GM19328 (cell line): ENCODE data around the gene IP6K2.

Experiments
- ATAC-seq: cut with Tn5 transposase; IDR thresholded peaks from one replicate; pipeline ENCODE4 v1.9.1; 2021; ENCODE audit warnings: mild to moderate bottlenecking, moderate library complexity; ENCODE audit not compliant: unreplicated experiment

Gene IP6K2

DNA sequence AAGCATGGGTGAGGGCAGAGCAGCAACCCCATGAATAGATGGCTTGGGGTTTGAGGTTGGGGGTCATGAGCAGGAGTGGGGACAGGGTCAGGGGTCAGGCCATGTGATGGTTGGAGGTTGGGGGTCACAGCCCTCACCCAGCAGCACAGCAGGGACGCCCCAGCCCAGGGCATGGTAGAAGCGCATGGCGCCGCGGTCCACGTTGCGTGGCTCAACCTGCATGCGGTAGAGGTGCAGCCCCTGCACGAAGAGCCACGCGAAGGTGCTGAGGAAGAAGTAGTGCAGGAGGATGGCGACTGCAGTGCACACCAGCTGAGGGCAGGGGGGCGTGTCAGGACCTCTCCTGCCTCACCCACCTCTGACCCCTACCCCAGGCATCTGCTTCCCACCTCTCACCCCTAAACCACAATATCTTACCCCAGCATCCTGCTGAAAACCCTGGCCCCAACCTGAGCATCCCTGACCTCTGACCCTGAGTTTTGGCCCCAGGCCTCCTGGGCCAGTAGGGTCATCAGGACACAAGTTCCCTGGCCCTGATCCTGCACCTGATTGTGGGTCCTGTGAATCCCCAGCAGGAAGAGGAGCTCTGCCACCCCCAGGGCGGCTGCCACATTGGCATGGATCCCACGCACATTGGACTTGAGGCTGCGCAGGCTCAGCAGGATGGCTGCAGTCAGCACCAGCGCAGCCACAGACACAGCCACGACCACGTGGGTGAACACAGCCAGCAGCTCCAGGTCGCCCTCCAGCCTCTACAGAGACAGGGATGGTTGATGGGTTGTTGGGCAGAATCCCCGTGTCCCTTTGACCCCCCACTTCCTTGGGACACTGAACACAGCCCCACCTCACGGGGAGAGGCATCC, 71.9 kb downstream of the IP6K2 start:
- no peak for ATAC-seq

DNA sequence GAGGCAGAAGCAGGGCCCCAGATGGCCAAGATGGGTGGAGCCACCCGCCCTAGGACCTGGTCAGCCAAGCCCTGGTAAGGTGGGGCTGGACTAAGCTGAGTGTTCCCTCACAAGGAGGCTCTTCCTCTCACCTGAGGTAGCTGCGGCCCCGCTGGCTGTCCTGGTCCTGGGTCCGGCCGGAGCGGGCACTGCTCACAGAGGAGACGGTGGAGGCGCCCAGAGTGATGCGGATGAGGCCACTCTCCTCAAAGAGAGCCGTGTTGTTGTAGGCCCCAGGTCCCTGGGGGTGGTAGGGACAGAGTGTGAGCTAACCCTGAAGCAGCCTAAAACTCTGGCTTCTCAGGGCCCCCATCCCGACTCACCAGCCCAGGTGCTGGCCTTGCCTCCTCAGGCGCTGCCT, 74.4 kb downstream of the IP6K2 start:
- ATAC-seq, result no peak

DNA sequence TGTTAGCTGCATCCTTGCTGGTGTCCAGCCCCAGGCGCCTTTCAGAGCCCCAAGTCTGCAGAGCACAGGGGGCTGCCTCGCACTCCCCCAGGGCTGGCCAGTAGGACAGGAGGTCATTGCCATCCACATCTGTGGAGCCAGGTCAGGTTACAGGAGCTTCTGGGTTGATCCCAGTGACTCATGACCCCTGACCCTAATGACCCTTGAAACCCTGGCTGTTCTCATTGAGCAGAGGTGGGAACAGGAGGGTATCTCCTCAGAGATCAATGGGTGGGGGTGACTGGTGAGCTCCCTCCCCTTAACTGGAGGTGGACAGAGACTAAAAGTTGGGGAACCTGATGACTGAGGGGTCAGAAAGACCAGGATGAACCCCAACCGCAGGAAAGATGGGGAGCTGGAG, 75.6 kb downstream of the IP6K2 start:
- no peak for ATAC-seq

DNA sequence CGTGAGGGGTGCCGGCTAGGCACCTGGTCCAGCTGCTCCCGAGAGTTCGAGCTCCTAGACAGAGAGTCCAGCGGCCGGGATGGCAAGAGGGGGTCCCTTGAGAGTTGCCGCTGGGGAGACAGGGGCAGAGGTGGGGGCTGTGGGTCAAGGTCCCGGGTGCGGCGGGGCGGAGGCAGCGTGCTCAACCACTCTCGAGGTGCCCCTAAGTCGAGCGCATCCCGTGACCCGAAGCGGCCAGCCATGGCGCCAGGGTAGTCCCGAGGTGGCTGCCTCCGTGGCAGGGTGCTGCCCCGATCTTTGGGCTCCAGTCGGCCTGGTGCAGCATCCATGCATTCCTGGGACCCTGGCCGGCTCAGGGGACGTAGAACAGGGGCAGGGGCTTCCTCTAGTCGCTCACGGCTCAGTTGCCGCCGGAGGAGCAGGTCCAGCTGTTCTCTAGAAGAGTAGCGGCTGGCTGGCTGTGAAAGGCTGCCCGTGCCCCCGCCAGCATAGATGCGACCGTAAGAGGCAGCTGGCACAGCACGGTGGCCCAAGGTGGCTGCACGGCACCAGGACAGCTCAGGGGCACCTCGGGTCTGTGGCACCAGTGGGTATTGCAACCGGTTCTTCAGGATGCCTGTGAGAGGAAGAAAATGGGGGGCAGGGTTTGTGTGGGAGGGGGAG, 76.9 kb downstream of the IP6K2 start:
- no peak for ATAC-seq
